IPS-18a (cell line): ENCODE measurements around the gene NTNG1.

Experiments used
- H3K27ac ChIP-seq: one replicate; pipeline ENCODE4 v1.5.1; 2013; ENCODE audit warnings: low read length
- H3K27me3 ChIP-seq: one replicate; pipeline ENCODE4 v1.6.1; 2013; ENCODE audit warnings: mild to moderate bottlenecking, low read length; ENCODE audit not compliant: control insufficient read depth, insufficient read depth
- H3K36me3 ChIP-seq: one replicate; pipeline ENCODE4 v1.6.1; 2013; ENCODE audit warnings: low read depth, low read length; ENCODE audit not compliant: control insufficient read depth
- H3K4me1 ChIP-seq: one replicate; pipeline ENCODE4 v1.6.1; 2013; ENCODE audit warnings: low read depth, low read length; ENCODE audit not compliant: control insufficient read depth
- H3K4me3 ChIP-seq: one replicate; pipeline ENCODE4 v1.5.1; 2013; ENCODE audit warnings: low read length
- H3K9ac ChIP-seq: one replicate; pipeline ENCODE4 v1.6.1; 2013; ENCODE audit warnings: mild to moderate bottlenecking, low read length, moderate library complexity
- H3K9me3 ChIP-seq: one replicate; pipeline ENCODE4 v1.6.1; 2013; ENCODE audit warnings: low read depth, low read length; ENCODE audit not compliant: control insufficient read depth

Gene NTNG1

GRCh38 chr1:107473065-107473464, 332.2 kb downstream of the NTNG1 start:
- H3K9ac ChIP-seq: no peak overlapping the region
- H3K27ac ChIP-seq: no peak overlapping the region
- no peaks in the 10 kb centered on the region for H3K4me1 ChIP-seq
- no peaks in the 10 kb centered on the region for H3K27me3 ChIP-seq
- H3K36me3 ChIP-seq: no peaks in the 10 kb centered on the region
- H3K4me3 ChIP-seq: no peak overlapping the region
- no peaks in the 10 kb centered on the region for H3K9me3 ChIP-seq

GRCh38 chr1:107474877-107475612, 334.2 kb downstream of the NTNG1 start:
- no peak overlapping the region for H3K4me3 ChIP-seq

GRCh38 chr1:107477233-107477632, 336.4 kb downstream of the NTNG1 start:
- Histone ChIP-seq H3K4me1 (no peaks in the 10 kb centered on the region), H3K27me3 (no peaks in the 10 kb centered on the region), H3K9ac (no peak overlapping the region), H3K36me3 (no peaks in the 10 kb centered on the region), H3K27ac (no peak overlapping the region), H3K9me3 (no peaks in the 10 kb centered on the region), H3K4me3 (no peak overlapping the region)

More at GRCh38 chr1:107474877-107475612, 334.2 kb downstream of the NTNG1 start:
- no peaks in the 10 kb centered on the region for H3K36me3 ChIP-seq
- H3K9me3 ChIP-seq: no peaks in the 10 kb centered on the region
- no peaks in the 10 kb centered on the region for H3K4me1 ChIP-seq
- H3K27ac ChIP-seq: no peak overlapping the region
- H3K27me3 ChIP-seq: no peaks in the 10 kb centered on the region
- H3K9ac ChIP-seq: no peak overlapping the region

GRCh38 chr1:107479865-107480350, 339.1 kb downstream of the NTNG1 start:
- Histone ChIP-seq H3K27ac (no peak overlapping the region), H3K36me3 (no peaks in the 10 kb centered on the region), H3K4me3 (no peak overlapping the region)

GRCh38 chr1:107480548-107481415, 339.9 kb downstream of the NTNG1 start:
- Histone ChIP-seq H3K4me1 (peaks cover under 1% of the 10 kb centered on the region), H3K4me3 (no peak overlapping the region), H3K27ac (no peak overlapping the region), H3K36me3 (no peaks in the 10 kb centered on the region), H3K27me3 (no peaks in the 10 kb centered on the region), H3K9me3 (no peaks in the 10 kb centered on the region), H3K9ac (no peak overlapping the region)

More at GRCh38 chr1:107479865-107480350, 339.1 kb downstream of the NTNG1 start:
- no peaks in the 10 kb centered on the region for H3K9me3 ChIP-seq
- no peak overlapping the region for H3K9ac ChIP-seq
- H3K27me3 ChIP-seq: no peaks in the 10 kb centered on the region
- no peaks in the 10 kb centered on the region for H3K4me1 ChIP-seq

GRCh38 chr1:107481756-107482384, 341.0 kb downstream of the NTNG1 start:
- H3K4me1 ChIP-seq: peaks cover 7% of the 10 kb centered on the region
- no peaks in the 10 kb centered on the region for H3K36me3 ChIP-seq
- no peaks in the 10 kb centered on the region for H3K27me3 ChIP-seq
- H3K9me3 ChIP-seq: no peaks in the 10 kb centered on the region
- no peak overlapping the region for H3K27ac ChIP-seq
- no peak overlapping the region for H3K4me3 ChIP-seq
- H3K9ac ChIP-seq: no peak overlapping the region

- Histone ChIP-seq H3K9me3 (no peaks in the 10 kb centered on the region), H3K27me3 (no peaks in the 10 kb centered on the region), H3K36me3 (no peaks in the 10 kb centered on the region), H3K9ac (no peak overlapping the region), H3K4me3 (no peak overlapping the region), H3K27ac (no peak overlapping the region), H3K4me1 (peaks cover 7% of the 10 kb centered on the region)
Measured at GRCh38 chr1:107483949-107484348, 343.1 kb downstream of the NTNG1 start.

GRCh38 chr1:107486349-107486748, 345.5 kb downstream of the NTNG1 start:
- no peaks in the 10 kb centered on the region for H3K27me3 ChIP-seq
- no peaks in the 10 kb centered on the region for H3K36me3 ChIP-seq
- no peaks in the 10 kb centered on the region for H3K9me3 ChIP-seq
- H3K9ac ChIP-seq: no peak overlapping the region
- peaks cover 7% of the 10 kb centered on the region for H3K4me1 ChIP-seq
- H3K4me3 ChIP-seq: no peak overlapping the region
- H3K27ac ChIP-seq: no peak overlapping the region

- Histone ChIP-seq H3K27me3 (no peaks in the 10 kb centered on the region), H3K4me1 (peaks cover 7% of the 10 kb centered on the region), H3K36me3 (no peaks in the 10 kb centered on the region)
Measured at GRCh38 chr1:107487506-107487905, 346.7 kb downstream of the NTNG1 start.

GRCh38 chr1:107491582-107491981, 350.7 kb downstream of the NTNG1 start:
- Histone ChIP-seq H3K9me3 (no peaks in the 10 kb centered on the region), H3K36me3 (no peaks in the 10 kb centered on the region), H3K27me3 (no peaks in the 10 kb centered on the region), H3K4me1 (no peaks in the 10 kb centered on the region), H3K27ac (no peak overlapping the region), H3K9ac (no peak overlapping the region), H3K4me3 (no peak overlapping the region)

More at GRCh38 chr1:107487506-107487905, 346.7 kb downstream of the NTNG1 start:
- Histone ChIP-seq H3K9ac (no peak overlapping the region), H3K27ac (no peak overlapping the region), H3K9me3 (no peaks in the 10 kb centered on the region), H3K4me3 (no peak overlapping the region)

- Histone ChIP-seq H3K9ac (no peak overlapping the region), H3K9me3 (no peaks in the 10 kb centered on the region), H3K27ac (no peak overlapping the region), H3K36me3 (no peaks in the 10 kb centered on the region), H3K4me1 (no peaks in the 10 kb centered on the region), H3K27me3 (no peaks in the 10 kb centered on the region), H3K4me3 (no peak overlapping the region)
Measured at GRCh38 chr1:107493111-107493716, 352.4 kb downstream of the NTNG1 start.
